HepG2 (cell line): Measurements from ENCODE around the gene CDRT4. TPM values are rescaled to one million over a fixed set of nuclear protein-coding genes. Genes with fewer than 3 reads are reported as not detected.

Source experiments
- ATAC-seq: fragments of 200-7000 bp; cut with Tn5 transposase; 3 replicates; pipeline ENCODE4 v1.9.1; 2020; ENCODE audit warnings: mild to moderate bottlenecking, moderate library complexity
- BruUV-seq: library from RNA; stranded (reverse); fragments of 400-500 nt; replicated peaks from 2 replicates; lab custom pipeline; 2021; lab: Mats Ljungman, UMichigan
- CTCF ChIA-PET: fragments of 300-600 bp; formaldehyde crosslinking; extraction: SDS; loops from one replicate; lab custom pipeline; 2021; ENCODE audit warnings: low total read pairs, inconsistent platforms, low intra/inter-chr PET ratio; lab: Yijun Ruan, JAX
- POLR2A ChIA-PET: fragments of 350-600 bp; sonication (Branson Sonifier 250); formaldehyde crosslinking; loops from one replicate; lab custom pipeline; 2020; ENCODE audit warnings: antibody characterized with exemption, inconsistent platforms; lab: Yijun Ruan, JAX
- DNase-seq: peaks from one replicate; pipeline ENCODE4 v3.0.0-alpha.2; 2015; ENCODE audit warnings: low spot score
- FAIRE-seq: peaks from 3 replicates; lab custom pipeline; 2011; peaks lifted over from hg19 to GRCh38; lab: Jason Lieb, UNC
- H2AFZ ChIP-seq: one replicate; pipeline ENCODE4 v1.6.1; 2011; ENCODE audit warnings: low read length, inconsistent platforms
- H3K27ac ChIP-seq: fragments of 300-600 bp; 3 replicates; pipeline ENCODE4 v1.8.0; 2011; ENCODE audit warnings: mixed run types, mild to moderate bottlenecking, mixed read lengths, low read length, inconsistent platforms; ENCODE audit not compliant: insufficient read depth; ENCODE audit errors: extremely low read length
- H3K27me3 ChIP-seq, 2 experiments: fragments of 200-600 bp in 1 of 2; 2 replicates in 1 of 2; 3 replicates in 1 of 2; pipeline versions ENCODE4 v1.6.0 to v1.8.0; 2011; ENCODE audit warnings: low read length in 2 of 2, mild to moderate bottlenecking in 2 of 2, moderate library complexity in 2 of 2, inconsistent platforms in 1 of 2; ENCODE audit not compliant: insufficient read depth in 2 of 2, control insufficient read depth in 1 of 2
- H3K36me3 ChIP-seq, 2 experiments: fragments of 200-600 bp in 1 of 2; replicated peaks in 1 of 2; 2 replicates in 1 of 2; 3 replicates in 1 of 2; pipeline versions ENCODE4 v1.5.1 to v1.8.0; 2011; ENCODE audit warnings: low read length in 2 of 2, inconsistent platforms in 1 of 2; ENCODE audit not compliant: insufficient read depth in 2 of 2, control insufficient read depth in 1 of 2
- H3K4me1 ChIP-seq: 2 replicates; pipeline ENCODE4 v1.5.1; 2012; ENCODE audit warnings: low read length, inconsistent platforms; ENCODE audit not compliant: insufficient read depth
- H3K4me2 ChIP-seq: 2 replicates; pipeline ENCODE4 v1.6.0; 2011; ENCODE audit warnings: low read depth, low read length, inconsistent platforms
- H3K4me3 ChIP-seq, 3 experiments: fragments of 200-600 bp in 1 of 3; sonication (generic), shearing (Covaris generic) in 1 of 3; replicated peaks in 1 of 3; 2 replicates each; pipeline ENCODE4 v1.5.1; 2011 to 2016; ENCODE audit warnings: low read length in 3 of 3, inconsistent platforms in 2 of 3, low read depth in 2 of 3, mild to moderate bottlenecking in 2 of 3, control low read depth in 1 of 3, mixed read lengths in 1 of 3; ENCODE audit not compliant: insufficient read depth in 1 of 3
- H3K79me2 ChIP-seq: one replicate; pipeline ENCODE4 v1.6.1; 2011; ENCODE audit warnings: low read length, inconsistent platforms; ENCODE audit not compliant: insufficient read depth
- H3K9ac ChIP-seq: 2 replicates; pipeline ENCODE4 v1.6.0; 2011; ENCODE audit warnings: mild to moderate bottlenecking, low read depth, low read length, inconsistent platforms; ENCODE audit not compliant: insufficient read depth
- H3K9me3 ChIP-seq: 2 replicates; pipeline ENCODE4 v1.5.1; 2012; ENCODE audit warnings: mild to moderate bottlenecking, low read length
- H4K20me1 ChIP-seq: 2 replicates; pipeline ENCODE4 v1.6.0; 2011; ENCODE audit warnings: inconsistent platforms, mild to moderate bottlenecking, low read length, moderate library complexity; ENCODE audit not compliant: insufficient read depth
- ARNTL ChIP-seq: sonication (generic); formaldehyde crosslinking; IDR thresholded peaks from 2 replicates; pipeline ENCODE4 v1.4.0; 2020; ENCODE audit warnings: mild to moderate bottlenecking, missing genetic modification reagents
- CHD2 ChIP-seq: IDR thresholded peaks from 2 replicates; pipeline ENCODE4 v1.6.1; 2011; ENCODE audit warnings: low read depth, low read length, improper control_type of control experiment
- MXD4 ChIP-seq: IDR thresholded peaks from 2 replicates; pipeline ENCODE4 v1.6.1; 2016; ENCODE audit warnings: mild to moderate bottlenecking, missing biosample characterization, missing genetic modification reagents
- PHF21A ChIP-seq: sonication (generic); formaldehyde crosslinking; IDR thresholded peaks from 2 replicates; pipeline ENCODE4 v1.5.0; 2020; ENCODE audit warnings: mild to moderate bottlenecking, missing genetic modification reagents
- ZNF792 ChIP-seq: IDR thresholded peaks from 2 replicates; pipeline ENCODE4 v1.6.1; 2016
- WGBS: methylation state at CpG from one replicate; pipeline ENCODE4 v1.1.6; 2017; ENCODE audit warnings: low lambda C conversion rate; 5-methylcytosine and 5-hydroxymethylcytosine counted together
- in situ Hi-C: cut with HindIII; loops from 2 replicates; pipeline ENCODE4 v1.10.0; 2017; ENCODE audit warnings: low pct_unique_long_range_greater_than_20kb; ENCODE audit not compliant: extremely low pct_ligation_motif_present
- intact Hi-C: fragments of 100-400 bp; cut with micrococcal nuclease; formaldehyde crosslinking; loops from one replicate; pipeline ENCODE4 v1.10.0; 2022; ENCODE audit not compliant: unreplicated experiment
- polyA plus RNA-seq, 8 experiments: library from polyadenylated mRNA; depleted of rRNA in 3 of 8; stranded (reverse) in 7 of 8; unstranded in 1 of 8; fragments of >200 nt; fragmentation: Illumina TruSeq in 4 of 8; extraction: Trizol in 4 of 8; gene quantifications; 2 replicates each; pipeline versions ENCODE4 v1.2.1 to v1.2.3, GENCODE V29; 2011 to 2016; ENCODE audit warnings: low read depth in 4 of 8, missing spikeins in 1 of 8, mixed read lengths in 1 of 8; ENCODE audit not compliant: insufficient read depth in 1 of 8
- total RNA-seq, 5 experiments: library from RNA; depleted of rRNA; stranded (reverse); fragments of >200 nt; fragmentation: Illumina TruSeq; extraction: Trizol; gene quantifications; 2 replicates each; pipeline ENCODE4 v1.2.3, GENCODE V29; 2016; ENCODE audit warnings: low read depth in 1 of 5
- TF ChIP-seq, protein P1 (sequence below): IDR thresholded peaks from 2 replicates; pipeline ENCODE4 v1.6.1; 2012; ENCODE audit warnings: inconsistent platforms
- TF ChIP-seq, protein P2 (sequence below): sonication (generic); formaldehyde crosslinking; IDR thresholded peaks from 2 replicates; pipeline ENCODE4 v1.9.0; 2021; ENCODE audit warnings: missing genetic modification reagents, borderline replicate concordance

Gene CDRT4
- total and polyA plus RNA-seq, 2 of the 13 experiments (the other 11 are each of a cell fraction or from before 2014, with no cell fraction given), result 5.8 to 12.1 TPM

DNA sequence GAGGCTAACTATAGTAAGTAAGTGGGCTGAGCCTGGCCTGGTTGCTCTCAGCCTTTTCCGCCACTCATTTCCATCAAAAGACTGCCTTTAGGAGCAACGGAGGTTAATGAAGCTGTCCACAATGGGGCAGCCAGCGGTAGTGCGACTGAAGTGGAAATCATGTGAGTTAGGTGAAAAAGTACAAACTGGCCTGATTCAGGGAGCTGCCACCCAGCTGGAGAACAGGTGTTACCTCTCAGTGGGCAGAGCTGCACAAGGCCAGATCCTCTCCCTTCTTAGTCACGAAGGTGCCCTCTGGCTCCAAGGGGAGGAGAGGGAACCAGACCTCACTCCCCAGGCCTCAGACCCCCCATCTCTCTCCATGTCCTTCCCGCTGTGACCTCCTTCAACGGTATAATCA lies 34.4 kb upstream of the CDRT4 start:
- no peak overlapping the region for H3K9ac ChIP-seq
- TF ChIP-seq MXD4 (CRISPR knock-in tag) (no peak), CHD2 (no peak), ZNF792 (CRISPR knock-in tag) (no peak), ARNTL (CRISPR knock-in tag) (no peak), PHF21A (CRISPR knock-in tag) (no peak)
- TF ChIP-seq, protein P1, sequence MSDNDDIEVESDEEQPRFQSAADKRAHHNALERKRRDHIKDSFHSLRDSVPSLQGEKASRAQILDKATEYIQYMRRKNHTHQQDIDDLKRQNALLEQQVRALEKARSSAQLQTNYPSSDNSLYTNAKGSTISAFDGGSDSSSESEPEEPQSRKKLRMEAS, result no peak
- TF ChIP-seq, protein P2, sequence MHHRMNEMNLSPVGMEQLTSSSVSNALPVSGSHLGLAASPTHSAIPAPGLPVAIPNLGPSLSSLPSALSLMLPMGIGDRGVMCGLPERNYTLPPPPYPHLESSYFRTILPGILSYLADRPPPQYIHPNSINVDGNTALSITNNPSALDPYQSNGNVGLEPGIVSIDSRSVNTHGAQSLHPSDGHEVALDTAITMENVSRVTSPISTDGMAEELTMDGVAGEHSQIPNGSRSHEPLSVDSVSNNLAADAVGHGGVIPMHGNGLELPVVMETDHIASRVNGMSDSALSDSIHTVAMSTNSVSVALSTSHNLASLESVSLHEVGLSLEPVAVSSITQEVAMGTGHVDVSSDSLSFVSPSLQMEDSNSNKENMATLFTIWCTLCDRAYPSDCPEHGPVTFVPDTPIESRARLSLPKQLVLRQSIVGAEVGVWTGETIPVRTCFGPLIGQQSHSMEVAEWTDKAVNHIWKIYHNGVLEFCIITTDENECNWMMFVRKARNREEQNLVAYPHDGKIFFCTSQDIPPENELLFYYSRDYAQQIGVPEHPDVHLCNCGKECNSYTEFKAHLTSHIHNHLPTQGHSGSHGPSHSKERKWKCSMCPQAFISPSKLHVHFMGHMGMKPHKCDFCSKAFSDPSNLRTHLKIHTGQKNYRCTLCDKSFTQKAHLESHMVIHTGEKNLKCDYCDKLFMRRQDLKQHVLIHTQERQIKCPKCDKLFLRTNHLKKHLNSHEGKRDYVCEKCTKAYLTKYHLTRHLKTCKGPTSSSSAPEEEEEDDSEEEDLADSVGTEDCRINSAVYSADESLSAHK, result no peak

More for the DNA sequence above, 34.4 kb upstream of the CDRT4 start:
- no peak overlapping the region for H3K4me2 ChIP-seq
- intact Hi-C loops, result no loop called here
- ChIA-PET CTCF (interaction anchor here (4.0 kb wide), 1 partner anchor 241 kb away, joined by 28 read pairs; no protein-coding TSS in a partner anchor), POLR2A (no interaction called here)
- no peak for FAIRE-seq
- no peaks in the 10 kb centered on the region for H3K4me1 ChIP-seq
- no peaks in the 10 kb centered on the region for H3K9me3 ChIP-seq
- DNase-seq, result no peak
- H2AFZ ChIP-seq, result no peak overlapping the region
- in situ Hi-C loops, result loop anchor here (5.0 kb wide), 1 partner anchor 239 kb away; no protein-coding TSS in a partner anchor
- 96% methylated on average over 7 of the region's 7 CpGs for WGBS
- H4K20me1 ChIP-seq, result no peaks in the 10 kb centered on the region
- H3K27ac ChIP-seq, result no peak overlapping the region
- no peak for ATAC-seq
- BruUV-seq, result no TSS peak
- H3K27me3 ChIP-seq, result no peaks in the 10 kb centered on the region
- no peak overlapping the region for H3K4me3 ChIP-seq
- peaks cover 15 to 42% of the 10 kb centered on the region in 2 experiments for H3K36me3 ChIP-seq
- H3K79me2 ChIP-seq, result no peaks in the 10 kb centered on the region
